Measurements from ENCODE around the gene PLLP.

DNA sequence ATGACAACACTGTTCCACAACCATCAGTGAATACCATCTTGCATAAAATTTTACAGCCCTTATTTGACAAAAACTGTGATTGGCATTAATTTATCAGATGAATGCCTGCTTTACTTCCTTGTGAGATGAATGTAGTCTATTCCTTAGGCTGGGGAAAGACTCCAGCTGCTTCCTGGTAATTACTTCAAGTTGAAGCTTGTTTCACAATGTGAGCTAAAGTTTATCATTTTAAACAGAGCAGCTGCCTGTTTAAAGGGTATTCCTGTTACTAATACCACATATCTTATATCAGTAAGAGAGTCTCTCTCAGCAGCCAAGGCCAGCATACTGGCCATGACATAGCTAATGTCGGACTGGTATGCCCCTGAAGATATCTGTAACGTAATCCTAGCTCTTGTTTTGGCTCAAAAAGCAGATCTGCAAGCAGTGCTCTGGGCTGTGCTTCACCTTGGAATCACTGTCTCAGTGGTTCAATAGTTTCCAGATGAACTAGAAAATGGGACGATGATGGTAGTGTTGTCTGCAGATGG is 52.6 kb downstream of the PLLP start:
- TF ChIP-seq, protein P1, sequence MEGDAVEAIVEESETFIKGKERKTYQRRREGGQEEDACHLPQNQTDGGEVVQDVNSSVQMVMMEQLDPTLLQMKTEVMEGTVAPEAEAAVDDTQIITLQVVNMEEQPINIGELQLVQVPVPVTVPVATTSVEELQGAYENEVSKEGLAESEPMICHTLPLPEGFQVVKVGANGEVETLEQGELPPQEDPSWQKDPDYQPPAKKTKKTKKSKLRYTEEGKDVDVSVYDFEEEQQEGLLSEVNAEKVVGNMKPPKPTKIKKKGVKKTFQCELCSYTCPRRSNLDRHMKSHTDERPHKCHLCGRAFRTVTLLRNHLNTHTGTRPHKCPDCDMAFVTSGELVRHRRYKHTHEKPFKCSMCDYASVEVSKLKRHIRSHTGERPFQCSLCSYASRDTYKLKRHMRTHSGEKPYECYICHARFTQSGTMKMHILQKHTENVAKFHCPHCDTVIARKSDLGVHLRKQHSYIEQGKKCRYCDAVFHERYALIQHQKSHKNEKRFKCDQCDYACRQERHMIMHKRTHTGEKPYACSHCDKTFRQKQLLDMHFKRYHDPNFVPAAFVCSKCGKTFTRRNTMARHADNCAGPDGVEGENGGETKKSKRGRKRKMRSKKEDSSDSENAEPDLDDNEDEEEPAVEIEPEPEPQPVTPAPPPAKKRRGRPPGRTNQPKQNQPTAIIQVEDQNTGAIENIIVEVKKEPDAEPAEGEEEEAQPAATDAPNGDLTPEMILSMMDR (conservative IDR thresholded peaks at IDR 0.05) = no peak
- TF ChIP-seq ZFX (IDR thresholded peaks at IDR 0.05) = no peak

Data from C4-2B (cell line).